Measurements from ENCODE around the gene KIAA1671.

DNA sequence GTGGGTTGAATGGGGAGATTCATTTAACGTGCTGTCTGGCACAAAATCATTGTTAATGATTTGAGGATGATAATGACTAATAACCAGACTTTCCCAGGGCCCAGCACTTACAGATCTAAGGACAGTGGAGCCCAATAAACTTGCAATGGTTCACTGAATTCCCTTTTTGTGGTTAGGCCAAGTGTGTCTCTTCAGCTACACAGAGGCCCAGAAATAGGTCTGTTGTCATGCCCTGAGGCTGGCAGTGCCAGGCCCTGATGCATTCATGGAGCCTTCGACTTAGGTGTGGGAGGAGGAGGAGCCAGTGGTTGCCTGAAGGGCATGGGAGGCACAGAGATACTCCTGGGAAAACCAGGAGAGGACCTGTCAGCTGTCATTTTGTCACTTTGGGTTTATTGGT is 56.1 kb downstream of the KIAA1671 start:
- no peak for TF ChIP-seq CTCF (IDR thresholded peaks at IDR 0.05 in 4 of 5, conservative IDR thresholded peaks at IDR 0.05 in 1 of 5)
- no peak for TF ChIP-seq POLR2A (IDR thresholded peaks at IDR 0.05)
